Measurements from ENCODE around the gene ANKDD1B. TPM values are rescaled to one million over a fixed set of nuclear protein-coding genes. Genes with fewer than 3 reads are reported as not detected.

Gene ANKDD1B
- total and polyA plus RNA-seq, 4 donors: 1.3 to 9.4 (median 5.9) TPM

GRCh38 chr5:75616971-75617621 lies 5.8 kb downstream of the ANKDD1B start:
- 63 to 80% methylated on average over 7 of the region's 7 CpGs for WGBS, 2 donors
- H3K27ac ChIP-seq (ENCODE audit: low read depth in 1 of 2, low read length in 1 of 2): peak overlapping the region in 1 of 2 donors; percentile 51
- no peak for TF ChIP-seq CTCF (IDR thresholded peaks at IDR 0.05; ENCODE audit: control extremely low read depth, extremely low read depth)
- DNase-seq (peak; percentile 53 to 78 (median 74)), ATAC-seq (ENCODE audit: insufficient read depth, low FRiP score) (peak; percentile 39)
- H3K27me3 ChIP-seq (ENCODE audit: control insufficient read depth in 3 of 3, insufficient read depth in 3 of 3, low read length in 2 of 3): no peaks in the 10 kb centered on the region
- H3K4me1 ChIP-seq (ENCODE audit: control insufficient read depth in 5 of 5, insufficient read depth in 5 of 5, low read length in 5 of 5): peaks cover 0 to 46% (median 11%) of the 10 kb centered on the region in 5 donors
- no peaks in the 10 kb centered on the region for H3K9me3 ChIP-seq (ENCODE audit: control insufficient read depth in 4 of 4, insufficient read depth in 3 of 4, low read length in 3 of 4)
- H3K4me3 ChIP-seq: no peak overlapping the region
- peak overlapping the region in 1 of 2 donors; percentile 69 for H3K9ac ChIP-seq (ENCODE audit: insufficient read depth in 1 of 2, low read length in 2 of 2)
- H3K36me3 ChIP-seq (ENCODE audit: control insufficient read depth in 4 of 4, insufficient read depth in 4 of 4, low read length in 4 of 4): no peaks in the 10 kb centered on the region

DNA sequence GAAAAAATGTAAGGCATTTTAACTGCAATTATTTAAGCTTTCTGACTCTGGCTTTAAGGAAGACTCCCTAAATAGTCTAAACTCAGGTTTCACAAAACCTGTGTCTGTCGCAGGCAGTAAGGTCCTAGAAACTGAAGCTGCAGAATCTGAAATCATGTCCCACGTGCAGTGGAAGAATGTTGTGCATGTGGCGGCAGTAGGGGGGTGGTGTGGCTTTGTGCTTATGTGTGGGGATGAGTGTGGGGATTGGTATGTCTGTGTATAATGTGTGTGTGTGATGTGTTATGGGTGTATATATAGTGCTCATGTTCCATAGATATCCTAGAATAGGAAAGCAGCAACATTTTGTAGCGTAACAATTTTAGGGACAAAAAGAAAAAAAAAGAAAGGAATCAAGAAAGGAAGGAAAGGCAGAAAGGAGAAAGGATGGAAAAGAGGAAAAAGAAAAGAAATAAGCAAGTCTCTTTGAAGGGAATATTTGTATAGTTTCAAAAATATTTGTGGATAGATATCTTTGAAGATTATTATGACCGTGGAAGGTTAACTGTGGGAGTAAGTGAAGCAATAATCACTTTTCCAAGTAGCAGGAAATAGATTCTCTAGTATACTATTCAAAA lies 6.6 kb downstream of the ANKDD1B start:
- H3K27ac ChIP-seq (ENCODE audit: low read depth in 1 of 2, low read length in 1 of 2): no peak overlapping the region
- H3K4me3 ChIP-seq: no peak overlapping the region
- H3K9me3 ChIP-seq (ENCODE audit: control insufficient read depth in 4 of 4, insufficient read depth in 3 of 4, low read length in 3 of 4): no peaks in the 10 kb centered on the region
- ATAC-seq (ENCODE audit: insufficient read depth, low FRiP score) (no peak), DNase-seq (peak; percentile 27 to 33 (median 29))
- 76 to 89% methylated on average over 5 of the region's 5 CpGs for WGBS, 2 donors
- H3K27me3 ChIP-seq (ENCODE audit: control insufficient read depth in 3 of 3, insufficient read depth in 3 of 3, low read length in 2 of 3): no peaks in the 10 kb centered on the region
- H3K9ac ChIP-seq (ENCODE audit: insufficient read depth in 1 of 2, low read length in 2 of 2): no peak overlapping the region
- peaks cover 0 to 39% (median 11%) of the 10 kb centered on the region in 5 donors for H3K4me1 ChIP-seq (ENCODE audit: control insufficient read depth in 5 of 5, insufficient read depth in 5 of 5, low read length in 5 of 5)
- no peaks in the 10 kb centered on the region for H3K36me3 ChIP-seq (ENCODE audit: control insufficient read depth in 4 of 4, insufficient read depth in 4 of 4, low read length in 4 of 4)
- no peak for TF ChIP-seq CTCF (IDR thresholded peaks at IDR 0.05; ENCODE audit: control extremely low read depth, extremely low read depth)

- H3K4me1 ChIP-seq (ENCODE audit: control insufficient read depth in 5 of 5, insufficient read depth in 5 of 5, low read length in 5 of 5): peaks cover 0 to 34% (median 11%) of the 10 kb centered on the region in 5 donors
- no peak for ATAC-seq (ENCODE audit: insufficient read depth, low FRiP score)
Observed at GRCh38 chr5:75620184-75620959, 9.1 kb downstream of the ANKDD1B start.

More at GRCh38 chr5:75620184-75620959, 9.1 kb downstream of the ANKDD1B start:
- no peak for DNase-seq
- Histone ChIP-seq H3K9ac (ENCODE audit: insufficient read depth in 1 of 2, low read length in 2 of 2) (no peak overlapping the region), H3K36me3 (ENCODE audit: control insufficient read depth in 4 of 4, insufficient read depth in 4 of 4, low read length in 4 of 4) (no peaks in the 10 kb centered on the region), H3K27me3 (ENCODE audit: control insufficient read depth in 3 of 3, insufficient read depth in 3 of 3, low read length in 2 of 3) (no peaks in the 10 kb centered on the region), H3K4me3 (no peak overlapping the region), H3K27ac (ENCODE audit: low read depth in 1 of 2, low read length in 1 of 2) (no peak overlapping the region), H3K9me3 (ENCODE audit: control insufficient read depth in 4 of 4, insufficient read depth in 3 of 4, low read length in 3 of 4) (no peaks in the 10 kb centered on the region)
- WGBS, 2 donors: 57 to 66% methylated on average over 4 of the region's 4 CpGs
- no peak for TF ChIP-seq CTCF (IDR thresholded peaks at IDR 0.05; ENCODE audit: control extremely low read depth, extremely low read depth)
